22Rv1 (cell line): Measurements from ENCODE around the gene VSTM4.

ENCODE experiments used
- CTCF ChIP-seq: fragments of 450-650 bp; IDR thresholded peaks from 2 replicates; pipeline ENCODE4 v1.5.1; 2017; ENCODE audit warnings: mild to moderate bottlenecking
- ZFX ChIP-seq: fragments of 450-650 bp; IDR thresholded peaks from 2 replicates; pipeline ENCODE4 v1.6.1; 2017; ENCODE audit warnings: antibody characterized with exemption, borderline replicate concordance

DNA sequence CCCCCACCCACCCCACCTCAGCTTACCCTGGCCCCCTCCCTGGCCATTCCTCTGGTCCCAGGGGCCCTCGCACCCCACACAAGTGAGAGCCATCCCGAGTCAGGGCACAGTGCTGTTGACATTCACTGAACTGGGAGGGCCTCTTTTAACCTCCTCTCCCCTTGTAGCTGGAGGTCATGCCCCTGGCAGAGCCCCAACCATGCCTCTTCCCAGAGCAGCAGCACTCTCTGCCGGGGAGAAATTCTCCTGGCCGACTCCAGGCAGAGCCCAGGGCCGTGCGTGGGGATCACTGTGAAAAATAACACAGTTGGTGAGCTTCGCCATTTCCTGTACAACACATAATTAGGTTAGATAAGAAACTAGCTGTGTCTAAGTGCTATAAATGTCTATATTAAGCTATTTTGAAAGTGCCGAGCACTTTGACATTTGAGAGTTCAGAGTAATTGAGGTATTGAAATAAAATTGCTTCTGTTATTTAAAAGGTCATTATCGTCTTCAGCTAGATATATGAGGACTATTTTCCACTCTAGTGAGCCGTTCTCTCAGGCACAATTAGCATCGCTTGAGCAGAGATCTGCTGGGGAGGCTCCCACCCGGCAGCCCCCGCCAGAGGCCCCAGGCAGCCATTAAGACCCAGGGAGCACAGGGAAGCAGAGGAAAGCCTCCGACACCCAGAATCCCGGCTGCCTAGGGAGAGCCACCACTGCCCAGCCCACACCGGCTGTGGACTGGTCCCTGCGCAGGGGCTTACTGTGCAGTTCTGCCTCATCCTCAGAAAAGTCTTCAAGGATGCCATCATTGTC is 113.3 kb downstream of the VSTM4 start:
- TF ChIP-seq CTCF (no peak), ZFX (no peak)
